8988T (cell line): ENCODE results near the gene EML6.

Experiments
- DNase-seq: peaks from one replicate; pipeline ENCODE4 v3.0.0; 2011

The EML6 gene

DNA sequence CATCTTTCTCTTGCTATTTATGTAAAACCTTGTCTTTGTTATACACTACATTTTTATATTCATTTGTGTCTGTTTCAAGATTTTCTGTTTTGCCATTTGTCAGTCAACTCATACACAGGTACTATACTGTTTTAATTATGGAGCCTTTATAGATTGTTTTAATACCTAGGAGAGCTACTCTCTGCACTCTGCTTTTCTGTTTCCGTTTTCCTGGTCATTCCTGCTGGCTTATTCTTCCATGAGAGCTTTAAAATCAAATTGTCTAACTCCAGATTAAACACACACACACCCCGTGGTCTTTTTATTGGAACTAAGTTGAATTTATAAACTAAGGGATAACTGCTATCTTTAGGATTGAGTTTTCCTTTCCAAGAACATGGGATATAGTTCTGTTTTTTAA lies 165.6 kb downstream of the EML6 start:
- DNase-seq, result no peak

DNA sequence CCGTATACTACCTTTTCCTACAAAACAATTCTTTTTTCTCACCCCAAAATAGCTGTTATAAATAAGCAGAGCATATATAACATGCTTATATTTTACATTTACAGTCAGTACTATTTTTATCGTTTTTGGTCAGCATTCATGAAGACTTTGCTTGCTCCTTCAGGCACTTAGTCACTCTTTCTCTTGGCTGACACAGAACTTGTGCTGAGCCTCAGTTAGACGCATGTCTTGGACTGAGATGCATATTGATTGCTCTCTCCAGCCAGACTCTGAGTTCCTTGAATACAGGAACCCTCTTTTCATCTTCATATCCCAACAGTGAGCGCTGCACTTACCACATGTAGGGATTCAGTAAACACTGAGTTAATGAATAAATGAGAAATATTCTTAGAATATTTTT lies 168.4 kb downstream of the EML6 start:
- no peak for DNase-seq

DNA sequence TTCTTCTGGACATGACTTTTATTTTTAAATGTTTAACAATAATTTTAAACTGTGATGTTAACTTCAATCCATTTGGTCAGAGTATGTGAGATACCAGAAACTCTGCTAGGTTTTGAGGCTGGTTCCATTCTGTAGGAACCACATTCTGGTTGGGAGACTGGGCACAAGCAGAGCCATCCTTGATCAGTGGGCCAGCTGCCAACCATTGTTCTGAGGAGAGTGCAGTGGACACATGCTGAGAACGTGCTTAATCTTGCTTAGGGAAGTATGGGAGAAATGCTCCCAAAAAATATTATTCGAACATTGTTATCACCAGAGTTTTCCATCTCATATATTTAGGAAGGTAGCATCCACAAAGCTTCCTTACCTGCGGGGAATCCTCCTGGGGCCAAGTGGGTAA lies 171.0 kb downstream of the EML6 start:
- no peak for DNase-seq

DNA sequence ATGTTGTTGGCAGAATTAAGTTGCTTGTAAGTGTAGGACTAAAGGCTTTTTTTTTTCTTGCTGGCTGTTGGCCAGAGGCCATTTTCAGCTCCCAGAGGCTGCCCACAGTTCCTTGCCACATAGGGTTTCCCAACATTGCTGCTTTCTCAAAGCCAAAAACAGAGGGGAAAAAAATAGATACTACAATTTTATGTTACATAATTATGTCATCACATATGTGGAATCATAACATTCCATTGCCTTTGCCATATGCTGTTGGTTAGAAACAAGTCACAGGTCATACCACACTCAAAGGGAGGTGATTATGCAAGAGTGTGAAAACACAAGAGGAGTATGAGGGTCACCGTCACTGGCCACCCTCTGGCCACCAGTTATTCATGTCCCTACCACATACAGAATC lies 172.3 kb downstream of the EML6 start:
- no peak for DNase-seq

DNA sequence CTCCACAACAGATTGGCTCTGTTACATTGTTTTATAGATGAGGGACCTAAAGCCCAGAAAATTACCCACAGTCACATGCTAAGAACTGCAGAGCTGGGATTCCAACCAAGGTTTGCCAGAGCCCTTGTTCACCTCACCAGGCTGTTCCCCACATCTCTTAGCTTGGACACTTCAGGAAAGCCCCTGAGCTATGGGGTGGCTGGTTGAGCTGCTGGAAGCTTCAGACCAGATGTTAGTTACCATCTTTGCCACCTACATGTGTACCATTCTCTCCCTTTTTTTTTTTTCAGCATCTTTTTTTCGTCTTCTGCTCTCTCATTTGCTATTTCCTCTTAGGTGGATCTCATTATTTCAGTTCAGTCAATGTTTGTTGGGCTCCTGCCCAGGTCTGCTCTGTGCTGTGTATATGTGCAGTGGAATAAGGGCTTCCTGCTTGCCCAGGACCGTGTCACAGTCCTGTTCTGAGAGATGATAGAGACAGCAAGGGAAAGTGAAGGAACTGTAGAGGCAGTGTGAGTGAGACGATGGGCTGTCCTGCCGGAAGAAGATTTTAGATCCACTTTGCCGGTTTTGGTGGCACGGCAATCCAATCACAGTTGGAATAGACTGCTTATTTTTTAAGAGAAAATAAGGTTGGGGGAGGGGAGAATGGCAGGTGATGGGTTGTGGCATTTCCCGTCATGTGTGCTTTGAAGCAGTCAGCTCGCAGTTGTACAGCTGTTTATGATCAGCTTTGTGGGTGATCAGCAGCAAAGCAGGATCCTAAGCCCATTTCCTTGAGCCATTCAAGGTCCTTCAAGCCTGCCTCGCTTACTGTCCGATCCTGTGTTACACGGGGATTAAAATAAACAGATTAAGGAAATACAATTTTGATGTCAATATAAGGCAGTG lies 174.2 kb downstream of the EML6 start:
- no peak for DNase-seq

DNA sequence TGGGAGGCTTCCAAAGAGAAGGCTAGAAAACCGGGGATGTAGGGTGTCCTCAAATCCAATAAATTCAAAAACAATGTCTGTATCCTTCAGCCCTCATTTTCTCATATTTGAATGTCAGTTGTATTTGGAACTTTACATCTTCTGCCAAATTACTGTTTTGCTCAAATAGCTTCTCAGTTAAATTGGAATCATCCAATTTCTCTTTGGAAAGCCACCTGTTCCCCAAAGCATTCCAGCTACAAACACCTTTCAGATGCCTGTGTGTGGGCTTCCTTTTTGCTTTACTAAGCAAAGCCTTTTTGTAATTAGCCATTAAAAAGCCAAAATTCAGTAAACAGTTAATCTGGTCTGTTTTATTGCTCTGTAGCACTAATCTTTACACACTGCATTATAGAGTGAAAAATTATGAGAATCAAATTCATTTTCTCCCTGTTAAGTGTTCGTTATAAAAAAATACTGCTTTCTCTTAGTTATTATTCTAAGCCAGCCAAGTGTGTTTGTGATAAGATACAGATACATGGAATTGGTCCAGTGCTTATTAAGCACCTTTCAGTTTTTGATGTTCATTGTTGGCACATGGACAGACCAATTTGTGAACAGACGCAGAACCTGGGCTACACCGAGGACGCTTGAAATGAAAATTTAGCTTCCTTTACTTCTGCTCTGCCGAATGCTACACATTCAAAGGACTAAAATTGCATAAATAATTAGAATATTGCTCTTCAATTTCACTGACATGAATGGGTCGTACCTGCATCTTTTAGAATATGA lies 175.2 kb downstream of the EML6 start:
- no peak for DNase-seq

DNA sequence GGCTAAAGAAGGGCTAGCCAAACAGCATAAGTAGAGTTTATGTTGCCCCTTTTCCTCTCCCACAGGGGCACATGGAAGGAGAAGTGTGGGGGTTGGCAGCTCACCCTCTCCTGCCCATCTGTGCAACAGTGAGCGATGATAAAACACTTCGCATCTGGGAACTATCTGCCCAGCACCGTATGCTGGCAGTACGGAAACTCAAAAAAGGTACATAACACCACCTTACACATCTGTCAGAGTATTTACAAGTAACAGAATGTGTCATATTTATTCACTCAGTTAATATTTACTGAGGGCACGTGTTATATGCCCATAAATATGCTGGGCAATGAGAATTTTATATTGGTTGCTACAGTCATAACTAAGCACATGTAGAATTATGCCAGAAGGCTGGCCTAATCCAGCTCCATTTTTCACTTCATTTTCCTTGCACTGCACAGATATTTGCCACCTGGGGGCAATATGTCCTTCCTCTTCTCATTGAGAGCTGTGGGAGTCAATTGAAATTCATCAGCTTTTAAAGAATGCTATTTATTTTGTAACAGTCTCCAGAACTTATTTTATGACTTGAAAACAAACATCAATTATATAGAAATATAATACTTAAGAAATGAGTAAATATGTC lies 176.2 kb downstream of the EML6 start:
- no peak for DNase-seq

DNA sequence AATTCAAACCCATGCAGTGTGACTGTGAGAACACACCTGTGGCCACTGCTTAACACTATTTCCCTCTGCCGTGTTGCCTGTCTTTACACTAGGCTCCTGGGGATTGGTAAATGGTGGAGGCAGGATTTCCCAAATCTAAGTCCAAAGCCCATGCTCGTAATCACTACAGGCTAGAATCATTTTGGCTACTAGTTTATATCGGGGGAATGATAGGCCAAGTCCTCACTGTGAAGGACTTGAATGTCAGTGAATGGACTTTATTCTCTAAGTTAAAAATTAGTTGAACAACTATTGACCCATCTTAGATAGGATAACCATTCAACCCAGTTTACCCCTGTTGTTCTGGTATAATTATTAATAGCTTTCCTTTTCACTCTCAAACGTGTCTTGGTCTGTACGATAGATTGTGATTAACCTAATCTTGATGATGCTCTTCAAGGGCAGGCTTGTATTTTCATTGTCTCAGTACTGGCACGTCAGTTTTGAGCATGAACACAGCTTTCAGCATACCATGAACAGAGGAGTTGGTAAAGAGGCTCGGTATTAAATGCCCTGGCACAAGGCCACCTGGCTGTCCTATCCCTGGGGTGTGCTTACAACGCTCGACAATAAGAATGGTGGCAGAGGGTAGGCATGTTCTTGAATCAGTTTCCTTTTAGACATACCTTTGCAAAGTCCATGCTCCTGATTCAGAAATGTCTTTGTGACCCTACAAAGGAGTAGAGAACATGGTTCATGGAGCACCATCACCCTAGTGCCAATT lies 177.9 kb downstream of the EML6 start:
- no peak for DNase-seq

DNA sequence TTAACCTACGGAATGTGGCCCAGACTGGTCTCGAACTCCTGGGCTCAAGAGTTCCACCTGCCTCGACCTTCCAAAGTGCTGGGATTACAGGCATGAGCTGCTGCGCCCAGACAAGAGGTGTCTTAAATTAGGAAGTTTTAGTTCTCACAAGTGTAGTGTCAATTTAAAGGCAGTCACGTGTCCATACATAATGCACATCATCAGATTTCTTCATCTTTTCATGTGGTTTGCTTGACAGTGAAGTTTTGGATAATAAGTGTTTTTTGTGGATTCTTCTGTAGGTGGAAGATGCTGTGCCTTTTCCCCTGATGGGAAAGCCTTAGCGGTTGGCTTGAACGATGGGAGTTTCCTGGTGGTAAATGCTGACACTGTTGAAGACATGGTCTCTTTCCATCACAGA lies 179.3 kb downstream of the EML6 start:
- no peak for DNase-seq

DNA sequence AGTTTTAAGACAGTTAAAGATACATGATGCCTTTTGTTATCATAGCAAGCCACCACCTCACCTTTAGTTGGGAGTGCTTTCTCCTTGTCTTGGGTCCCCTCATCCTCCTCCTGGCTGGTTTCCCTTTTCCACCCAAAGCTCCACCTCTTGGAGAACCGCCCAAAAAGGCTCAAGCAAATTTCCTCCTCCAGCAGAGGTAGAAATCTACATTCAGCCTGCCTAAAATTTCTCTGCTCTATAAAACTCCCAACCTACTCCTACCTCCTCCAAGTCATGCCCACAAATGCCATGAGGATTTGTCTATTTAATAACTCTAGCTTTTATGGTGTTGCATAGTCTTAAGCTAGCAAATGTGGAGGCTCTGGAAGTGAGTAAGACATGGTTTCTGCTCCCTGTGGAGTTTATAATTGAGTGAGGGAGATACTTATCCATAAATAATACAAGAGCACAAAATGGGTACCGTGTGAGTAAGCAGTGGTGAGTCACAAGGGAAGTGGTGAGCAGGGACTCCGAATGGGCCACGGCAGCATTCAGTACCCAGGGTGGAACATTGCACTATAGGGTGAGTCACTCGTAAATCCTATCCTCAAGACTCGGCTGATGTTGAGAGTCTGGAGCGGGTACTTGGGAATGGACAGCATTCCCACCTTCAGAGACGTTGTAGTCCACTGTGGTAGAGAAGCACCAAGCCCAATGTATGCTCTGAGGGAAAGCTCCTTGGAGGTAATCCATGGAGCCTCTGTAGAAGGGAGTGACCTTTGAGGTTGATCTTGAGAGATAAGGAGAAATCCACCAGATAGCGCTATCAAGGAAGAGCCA lies 180.5 kb downstream of the EML6 start:
- peak; percentile 46 for DNase-seq

DNA sequence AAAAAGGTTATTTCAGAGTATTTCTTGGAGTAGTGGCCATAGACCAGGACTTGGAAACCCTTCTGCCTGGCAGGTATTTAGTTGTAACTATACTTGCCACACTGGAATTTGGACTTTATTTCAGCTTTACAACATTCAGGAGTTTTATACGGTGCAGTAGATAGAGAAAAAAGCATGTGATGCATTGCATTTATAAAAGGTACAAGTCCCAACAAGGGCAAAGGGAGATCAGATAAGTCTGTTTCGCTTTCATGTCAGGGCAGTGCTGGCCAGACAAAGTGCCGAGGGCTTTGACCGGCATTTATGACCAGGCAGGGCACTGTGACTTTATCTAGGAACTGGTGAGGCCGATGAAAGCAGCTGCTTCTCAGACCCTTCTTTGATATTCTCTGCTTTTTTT lies 181.4 kb downstream of the EML6 start:
- no peak for DNase-seq

DNA sequence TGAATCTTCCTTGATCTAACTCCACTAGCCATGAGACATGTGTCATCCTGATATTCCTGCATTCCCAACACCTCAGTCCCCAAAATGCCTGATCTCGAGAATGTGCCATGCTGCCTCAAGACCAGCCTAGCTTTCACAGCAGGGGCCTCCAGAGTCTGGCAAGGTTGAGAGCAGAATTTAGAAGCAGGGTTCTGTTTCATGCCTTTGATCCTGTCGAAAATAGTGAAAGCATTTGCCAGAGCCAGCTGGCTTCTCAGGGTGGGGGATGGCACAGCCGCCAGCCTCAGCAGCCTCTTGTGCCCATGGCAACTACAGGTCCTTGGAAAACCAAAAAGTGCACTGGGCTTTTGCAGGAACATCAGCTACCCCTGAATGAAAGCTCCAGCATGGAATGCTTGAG lies 183.3 kb downstream of the EML6 start:
- no peak for DNase-seq

DNA sequence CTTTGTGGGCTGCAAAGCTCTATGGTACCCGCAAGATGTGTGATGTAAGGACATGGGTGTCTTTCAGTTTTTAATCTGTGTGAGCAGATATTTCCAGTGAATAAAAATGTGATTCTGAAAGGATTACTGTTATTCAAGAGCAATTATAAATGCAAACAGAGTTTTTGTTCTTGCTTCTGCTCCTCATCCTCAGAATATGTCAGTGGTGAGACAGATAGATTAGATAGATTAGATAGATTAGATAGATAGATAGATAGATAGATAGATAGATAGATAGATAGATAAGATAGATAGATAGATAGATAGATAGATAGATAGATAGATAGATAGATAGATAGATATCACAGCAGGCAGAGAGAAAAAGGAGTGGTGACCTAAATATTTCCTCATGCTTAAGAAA lies 184.2 kb downstream of the EML6 start:
- no peak for DNase-seq

DNA sequence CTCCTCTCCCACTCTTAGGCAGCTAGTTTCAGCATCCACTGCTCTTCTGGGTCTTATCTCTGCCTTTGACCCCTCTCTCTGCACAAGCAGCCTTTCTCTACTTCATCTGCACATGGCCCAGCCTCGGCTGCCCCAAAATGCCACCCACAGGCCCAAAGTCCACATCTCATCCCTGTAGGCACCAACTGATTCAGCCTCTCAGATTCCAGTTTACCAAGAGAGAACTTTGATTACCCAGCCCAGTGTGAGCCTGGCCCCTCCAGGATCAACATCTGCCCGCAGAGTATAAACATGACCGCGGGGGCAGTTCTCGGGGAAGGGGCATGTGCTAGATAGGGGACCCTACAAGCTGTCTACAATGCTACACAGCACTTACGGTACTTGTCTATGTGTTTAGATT lies 185.1 kb downstream of the EML6 start:
- no peak for DNase-seq

DNA sequence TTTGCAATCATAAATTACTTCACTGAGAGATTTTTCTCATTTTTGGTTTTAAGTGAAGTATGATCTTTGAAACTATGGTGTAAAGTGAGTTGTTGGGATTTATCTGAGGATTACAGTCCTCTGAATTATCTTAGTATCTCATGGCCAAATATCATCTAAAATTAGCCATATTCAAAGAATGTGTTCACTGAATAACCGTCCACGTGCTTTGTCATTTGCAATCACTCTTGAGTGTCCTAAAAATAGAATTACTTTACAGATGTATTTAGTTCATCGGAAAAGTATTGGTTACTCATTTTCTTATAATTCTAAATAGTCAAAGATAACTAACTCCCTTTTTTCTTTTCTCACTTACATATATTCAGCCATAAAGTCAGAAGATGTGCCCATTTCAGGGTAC lies 185.5 kb downstream of the EML6 start:
- no peak for DNase-seq

DNA sequence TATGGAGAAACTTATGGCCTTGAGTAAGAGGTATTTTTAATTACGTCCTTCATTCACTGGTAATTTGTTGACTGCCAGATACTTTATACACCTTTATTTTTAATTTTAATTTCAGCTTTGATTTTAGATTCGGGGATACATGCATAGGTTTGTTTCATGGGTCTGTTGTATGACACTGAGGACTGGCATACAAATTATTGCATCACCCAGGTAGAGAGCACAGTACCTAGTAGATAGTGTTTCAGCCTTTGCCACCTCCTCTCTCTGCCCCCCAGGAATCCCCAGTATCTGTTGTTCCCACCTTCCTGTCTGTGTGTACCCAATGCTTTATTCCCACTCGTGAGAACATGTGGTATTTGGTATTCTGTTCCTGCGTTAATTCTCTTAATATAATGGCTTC lies 188.8 kb downstream of the EML6 start:
- no peak for DNase-seq

DNA sequence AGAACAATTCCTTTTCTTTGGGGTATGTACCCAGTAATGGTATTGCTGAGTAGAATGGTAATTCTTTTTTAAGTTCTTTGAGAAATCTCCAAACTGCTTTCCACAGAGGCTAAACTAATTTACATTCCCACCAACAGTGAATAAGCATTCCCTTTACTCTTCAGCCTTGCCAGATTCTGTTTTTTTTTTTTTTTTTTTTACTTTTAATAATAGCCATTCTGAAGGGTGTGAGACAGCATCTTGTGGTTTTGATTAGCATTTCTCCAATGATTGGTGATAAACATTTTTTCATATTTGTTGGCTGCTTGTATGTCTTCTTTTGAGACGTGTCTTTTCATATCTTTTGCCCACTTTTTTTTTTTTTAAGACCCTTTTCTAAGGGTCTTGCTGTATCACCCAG lies 189.4 kb downstream of the EML6 start:
- no peak for DNase-seq

DNA sequence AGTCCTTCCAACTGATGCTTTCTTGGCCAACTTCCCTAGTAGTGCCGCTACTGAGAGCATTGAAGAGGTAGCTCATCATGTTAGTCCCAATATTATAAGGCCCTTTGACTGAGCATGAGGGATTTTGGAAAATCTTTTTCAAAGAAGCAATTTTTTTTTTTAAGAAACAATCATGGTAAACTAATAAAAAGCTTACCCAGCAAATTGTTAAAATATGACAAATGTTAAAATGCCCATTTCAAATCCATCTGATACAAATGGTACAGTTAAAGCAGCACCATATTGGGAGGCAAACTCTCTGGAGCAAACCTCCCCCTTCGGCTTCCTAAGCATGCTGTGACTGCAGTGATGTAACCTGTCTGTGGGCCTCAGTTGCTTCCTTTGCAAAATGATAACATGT lies 191.2 kb downstream of the EML6 start:
- DNase-seq, result no peak

DNA sequence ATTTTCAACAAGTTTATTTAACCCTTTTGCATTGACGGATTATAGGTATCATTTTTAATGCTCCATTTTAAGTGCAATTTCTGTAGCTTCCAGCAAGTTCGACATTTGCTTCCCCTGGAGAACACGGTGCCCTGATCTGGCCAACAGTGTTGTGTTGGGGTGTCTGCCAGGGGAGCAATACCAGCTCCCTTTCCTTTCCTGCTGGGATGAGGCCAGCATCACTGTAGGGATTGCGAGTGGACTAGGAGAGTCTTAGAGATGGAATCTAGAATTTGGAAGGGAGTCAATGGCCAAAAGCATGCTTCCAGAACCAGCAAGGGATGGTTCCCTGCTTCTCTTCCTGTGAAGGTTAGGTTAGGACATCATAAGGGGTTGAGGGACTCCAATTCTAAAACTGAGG lies 191.6 kb downstream of the EML6 start:
- DNase-seq, result no peak

DNA sequence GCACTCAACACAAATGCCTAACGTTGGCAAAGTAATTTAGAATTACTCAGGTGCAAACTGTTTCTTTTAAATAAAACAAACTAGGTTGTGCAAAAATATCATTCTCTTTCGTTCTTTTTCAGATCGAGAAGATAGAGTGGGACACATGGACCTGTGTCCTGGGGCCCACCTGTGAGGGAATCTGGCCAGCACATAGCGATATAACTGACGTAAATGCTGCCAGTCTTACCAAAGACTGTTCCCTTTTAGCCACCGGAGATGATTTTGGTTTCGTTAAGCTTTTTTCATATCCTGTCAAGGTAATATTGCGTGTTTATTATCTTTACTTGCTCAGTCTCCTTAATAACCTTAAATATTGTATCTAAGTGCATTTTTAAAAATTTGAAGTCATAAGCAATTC lies 193.2 kb downstream of the EML6 start:
- DNase-seq, result no peak

DNA sequence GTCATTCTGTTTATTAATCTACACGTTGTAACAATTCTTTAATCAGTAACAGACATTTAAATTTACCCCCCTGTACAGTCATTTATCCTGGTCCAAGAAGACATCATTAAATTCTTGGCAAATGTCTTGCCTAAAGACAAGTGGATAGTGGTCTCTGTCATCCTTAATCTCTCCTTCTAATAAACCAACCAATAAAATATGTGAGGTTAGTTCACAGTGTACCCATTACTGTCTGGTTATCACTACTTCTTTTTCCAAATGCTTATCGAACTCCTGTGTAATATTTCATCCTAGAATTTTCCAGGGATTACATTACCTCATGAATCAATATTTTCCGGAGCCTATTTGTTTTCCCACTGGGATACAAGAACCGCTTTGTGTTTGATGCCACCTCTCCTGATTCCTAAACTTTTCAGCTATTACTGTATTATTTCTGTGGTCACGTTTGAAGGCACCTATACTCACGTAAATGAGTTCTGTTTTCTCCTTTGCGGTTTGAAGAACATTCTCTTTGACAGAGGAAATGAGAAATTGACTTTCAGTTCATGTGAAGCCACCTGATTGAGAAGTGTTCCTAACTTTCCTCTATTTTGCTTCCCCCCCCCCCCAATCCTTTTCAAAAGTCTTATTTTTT lies 195.3 kb downstream of the EML6 start:
- no peak for DNase-seq

DNA sequence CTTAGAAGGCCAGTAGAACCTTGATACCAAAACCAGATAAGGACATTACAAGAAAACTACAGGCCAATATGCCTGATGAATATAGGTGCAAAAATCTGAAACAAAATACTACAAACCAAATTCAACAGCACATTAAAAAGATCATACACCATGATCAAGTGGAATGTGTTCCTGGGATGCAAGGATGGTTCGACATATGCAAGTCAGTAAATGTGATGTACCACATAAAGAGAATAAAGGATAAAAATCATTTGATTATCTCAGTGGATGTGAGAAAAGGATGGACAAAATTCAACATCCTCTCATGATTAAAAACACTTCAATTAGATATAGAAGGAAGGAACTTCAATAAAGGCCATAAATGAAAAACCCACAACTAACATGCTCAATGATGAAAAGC lies 197.2 kb downstream of the EML6 start:
- DNase-seq, result no peak
